H1 (cell line): ENCODE data around the gene PIK3R1. TPM values are rescaled to one million over a fixed set of nuclear protein-coding genes. Genes with fewer than 3 reads are reported as not detected.

Source experiments
- CTCF ChIA-PET: fragments of 300-600 bp; sonication (Branson Sonifier 250); formaldehyde crosslinking; loops from one replicate; lab custom pipeline; 2021; ENCODE audit not compliant: partially characterized antibody; lab: Charles Lee
- POLR2A ChIA-PET: fragments of 300-600 bp; sonication (Branson Sonifier 250); formaldehyde crosslinking; loops from one replicate; lab custom pipeline; 2021; ENCODE audit warnings: inconsistent platforms; ENCODE audit not compliant: partially characterized antibody; lab: Charles Lee
- DNase-seq, 2 experiments: peaks; one replicate each; pipeline versions ENCODE4 v3.0.0 to v3.0.0-alpha.2; 2010 to 2022; ENCODE audit warnings: low spot score in 2 of 2, low read depth in 1 of 2, mixed read lengths in 1 of 2
- FAIRE-seq: peaks from 2 replicates; lab custom pipeline; 2011; peaks lifted over from hg19 to GRCh38; lab: Jason Lieb, UNC
- H2AFZ ChIP-seq: 2 replicates; pipeline ENCODE4 v1.8.1; 2012; ENCODE audit warnings: low read length, inconsistent platforms
- H2AK5ac ChIP-seq: 2 replicates; pipeline ENCODE4 v1.6.1; 2013; ENCODE audit warnings: low read depth, low read length
- H2BK120ac ChIP-seq: replicated peaks from 2 replicates; pipeline ENCODE3; 2013; ENCODE audit warnings: low read depth, low read length, inconsistent platforms
- H2BK12ac ChIP-seq: 2 replicates; pipeline ENCODE4 v1.6.1; 2013; ENCODE audit warnings: low read depth, low read length
- H2BK15ac ChIP-seq: 2 replicates; pipeline ENCODE4 v1.6.1; 2013; ENCODE audit warnings: low read length
- H2BK20ac ChIP-seq: 2 replicates; pipeline ENCODE4 v1.6.1; 2013; ENCODE audit warnings: low read length
- H2BK5ac ChIP-seq: 2 replicates; pipeline ENCODE4 v1.6.1; 2013; ENCODE audit warnings: low read depth, low read length
- H3K14ac ChIP-seq: 2 replicates; pipeline ENCODE4 v1.6.1; 2013; ENCODE audit warnings: inconsistent platforms; ENCODE audit not compliant: insufficient read length
- H3K18ac ChIP-seq: 2 replicates; pipeline ENCODE4 v1.6.1; 2013; ENCODE audit warnings: low read length; ENCODE audit errors: extremely low read depth
- H3K23ac ChIP-seq: 2 replicates; pipeline ENCODE4 v1.6.1; 2013; ENCODE audit warnings: inconsistent platforms; ENCODE audit not compliant: insufficient read length
- H3K23me2 ChIP-seq: 2 replicates; pipeline ENCODE4 v1.6.1; 2013; ENCODE audit warnings: low read depth, low read length
- H3K27ac ChIP-seq: 2 replicates; pipeline ENCODE4 v1.6.1; 2011; ENCODE audit warnings: low read depth, low read length, inconsistent platforms
- H3K27me3 ChIP-seq, 4 experiments: replicated peaks in 1 of 4; 1 replicate in 1 of 4; 2 replicates in 3 of 4; pipeline versions ENCODE4 v1.6.1 to v1.8.1; 2011 to 2013; ENCODE audit warnings: low read length in 3 of 4, mild to moderate bottlenecking in 3 of 4, inconsistent platforms in 2 of 4, mixed read lengths in 2 of 4, moderate library complexity in 1 of 4; ENCODE audit not compliant: control insufficient read depth in 3 of 4, insufficient read depth in 3 of 4; ENCODE audit errors: extremely low read depth in 1 of 4
- H3K36me3 ChIP-seq, 4 experiments: 2 replicates each; pipeline versions ENCODE4 v1.6.1 to v1.8.1; 2011 to 2013; ENCODE audit warnings: mild to moderate bottlenecking in 4 of 4, low read length in 3 of 4, moderate library complexity in 2 of 4, control low read depth in 1 of 4, inconsistent platforms in 1 of 4; ENCODE audit not compliant: insufficient read depth in 4 of 4, control insufficient read depth in 2 of 4
- H3K4ac ChIP-seq: replicated peaks from 2 replicates; pipeline ENCODE3; 2013; ENCODE audit warnings: low read length, low read depth, mixed read lengths, inconsistent platforms; ENCODE audit not compliant: insufficient read length
- H3K4me1 ChIP-seq, 4 experiments: replicated peaks in 1 of 4; 1 replicate in 1 of 4; 2 replicates in 3 of 4; pipeline versions ENCODE4 v1.6.1 to v1.8.1; 2011 to 2013; ENCODE audit warnings: low read length in 3 of 4, inconsistent platforms in 2 of 4, mixed read lengths in 1 of 4; ENCODE audit not compliant: insufficient read depth in 4 of 4, control insufficient read depth in 3 of 4
- H3K4me2 ChIP-seq, 2 experiments: 2 replicates each; pipeline versions ENCODE4 v1.6.1 to v1.8.1; 2011 to 2013; ENCODE audit warnings: low read depth in 2 of 2, low read length in 2 of 2, control low read depth in 1 of 2, inconsistent platforms in 1 of 2, mild to moderate bottlenecking in 1 of 2; ENCODE audit not compliant: insufficient read depth in 1 of 2
- H3K4me3 ChIP-seq, 4 experiments: fragments of 200-600, 300-600 bp in 1 of 4; sonication (generic), shearing (Covaris generic), sonication (Bioruptor Twin) in 1 of 4; 2 replicates each; pipeline versions ENCODE4 v1.5.1 to v1.8.1; 2011 to 2016; ENCODE audit warnings: low read length in 4 of 4, low read depth in 3 of 4, control low read depth in 2 of 4, inconsistent platforms in 2 of 4, mild to moderate bottlenecking in 2 of 4, mixed read lengths in 1 of 4, moderate library complexity in 1 of 4; ENCODE audit not compliant: insufficient read depth in 2 of 4; ENCODE audit errors: extremely low read depth in 1 of 4
- H3K56ac ChIP-seq: replicated peaks from 2 replicates; pipeline ENCODE3; 2013; ENCODE audit warnings: low read depth, mild to moderate bottlenecking, mixed read lengths, low read length, inconsistent platforms; ENCODE audit not compliant: insufficient read length
- H3K79me1 ChIP-seq: 2 replicates; pipeline ENCODE4 v1.6.1; 2013; ENCODE audit warnings: low read depth, low read length, control low read depth
- H3K79me2 ChIP-seq, 2 experiments: 2 replicates each; pipeline versions ENCODE4 v1.6.1 to v1.8.1; 2012 to 2013; ENCODE audit warnings: low read length in 2 of 2, mild to moderate bottlenecking in 2 of 2, inconsistent platforms in 1 of 2; ENCODE audit not compliant: insufficient read depth in 2 of 2, control insufficient read depth in 1 of 2
- H3K9ac ChIP-seq, 4 experiments: replicated peaks in 1 of 4; 1 replicate in 1 of 4; 2 replicates in 3 of 4; pipeline versions ENCODE4 v1.6.1 to v1.8.1; 2011 to 2013; ENCODE audit warnings: low read depth in 3 of 4, low read length in 3 of 4, control low read depth in 2 of 4, mild to moderate bottlenecking in 2 of 4, moderate library complexity in 2 of 4, inconsistent platforms in 1 of 4; ENCODE audit errors: extremely low read depth in 1 of 4
- H3K9me3 ChIP-seq, 2 experiments: 2 replicates each; pipeline versions ENCODE4 v1.6.1 to v1.8.1; 2012 to 2013; ENCODE audit warnings: mild to moderate bottlenecking in 2 of 2, moderate library complexity in 2 of 2, control low read depth in 1 of 2, inconsistent platforms in 1 of 2, low read depth in 1 of 2, low read length in 1 of 2, mixed read lengths in 1 of 2; ENCODE audit not compliant: insufficient read depth in 2 of 2
- H4K20me1 ChIP-seq, 2 experiments: replicated peaks in 1 of 2; 2 replicates each; pipeline versions ENCODE3 to v1.8.1; 2011 to 2013; ENCODE audit warnings: inconsistent platforms in 2 of 2, low read length in 2 of 2, mild to moderate bottlenecking in 1 of 2; ENCODE audit not compliant: insufficient read depth in 2 of 2, control insufficient read depth in 1 of 2
- H4K5ac ChIP-seq: 2 replicates; pipeline ENCODE4 v1.6.1; 2013; ENCODE audit warnings: low read length, low read depth, mixed read lengths, inconsistent platforms; ENCODE audit not compliant: insufficient read length
- H4K8ac ChIP-seq: 2 replicates; pipeline ENCODE4 v1.8.0; 2013; ENCODE audit warnings: mild to moderate bottlenecking, moderate library complexity, low read length, inconsistent platforms; ENCODE audit not compliant: insufficient read depth; ENCODE audit errors: extremely low read depth
- H4K91ac ChIP-seq: replicated peaks from 2 replicates; pipeline ENCODE3; 2013; ENCODE audit warnings: low read length, mixed read lengths, inconsistent platforms; ENCODE audit not compliant: insufficient read length
- BRCA1 ChIP-seq: IDR thresholded peaks from 2 replicates; pipeline ENCODE4 v1.6.1; 2012; ENCODE audit warnings: low read depth, low read length, improper control_type of control experiment
- CEBPB ChIP-seq: IDR thresholded peaks from 2 replicates; pipeline ENCODE4 v1.6.1; 2012; ENCODE audit warnings: low read depth, low read length
- EZH2 ChIP-seq: fragments of 200-600 bp; sonication (generic); IDR thresholded peaks from 2 replicates; pipeline ENCODE4 v1.7.1; 2012; ENCODE audit warnings: low read depth, mild to moderate bottlenecking, moderate library complexity, low read length, inconsistent platforms; ENCODE audit not compliant: severe bottlenecking
- POU5F1 ChIP-seq: IDR thresholded peaks from 2 replicates; pipeline ENCODE4 v1.6.1; 2011; ENCODE audit warnings: low read depth, mild to moderate bottlenecking, low read length, moderate library complexity
- RAD21 ChIP-seq, 2 experiments: IDR thresholded peaks in 1 of 2; conservative IDR thresholded peaks in 1 of 2; 2 replicates each; pipeline ENCODE4 v1.6.1; 2011; ENCODE audit warnings: low read depth in 2 of 2, low read length in 2 of 2, improper control_type of control experiment in 1 of 2, inconsistent platforms in 1 of 2, mild to moderate bottlenecking in 1 of 2, moderate library complexity in 1 of 2
- SAP30 ChIP-seq: fragments of 300-600 bp; sonication (generic); IDR thresholded peaks from 2 replicates; pipeline ENCODE4 v1.7.1; 2012; ENCODE audit warnings: low read length, moderate library complexity, mild to moderate bottlenecking, inconsistent platforms; ENCODE audit not compliant: insufficient read depth, insufficient replicate concordance
- SUZ12 ChIP-seq: fragments of 200-600 bp; sonication (generic); IDR thresholded peaks from 2 replicates; pipeline ENCODE4 v1.6.1; 2012; ENCODE audit warnings: mild to moderate bottlenecking, inconsistent platforms, low read length, moderate library complexity, mixed read lengths
- USF2 ChIP-seq: IDR thresholded peaks from 2 replicates; pipeline ENCODE4 v1.6.1; 2011; ENCODE audit warnings: low read length, improper control_type of control experiment
- YY1 ChIP-seq: IDR thresholded peaks from 2 replicates; pipeline ENCODE4 v1.6.1; 2011; ENCODE audit warnings: low read depth, mild to moderate bottlenecking, low read length
- WGBS, 2 experiments: shearing (Covaris generic) in 1 of 2; methylation state at CpG; one replicate each; pipeline versions ENCODE4 v1.1.6 to v1.1.7; 2013 to 2015; ENCODE audit warnings: low lambda C conversion rate in 2 of 2, mixed read lengths in 2 of 2, inconsistent platforms in 1 of 2, low coverage in 1 of 2, missing lambda C conversion rate in 1 of 2; ENCODE audit not compliant: insufficient replicate concordance in 2 of 2, insufficient coverage in 1 of 2, insufficient read length in 1 of 2; ENCODE audit errors: extremely low coverage in 1 of 2, missing lambda C conversion rate in 1 of 2; 5-methylcytosine and 5-hydroxymethylcytosine counted together
- polyA plus RNA-seq, 7 experiments: library from polyadenylated mRNA; depleted of rRNA in 3 of 7; stranded (reverse) in 5 of 7; unstranded in 2 of 7; fragments of >200 nt in 5 of 7; fragments of 200-250 nt in 2 of 7; gene quantifications; 1 replicate in 5 of 7; 2 replicates in 1 of 7; 4 replicates in 1 of 7; pipeline versions ENCODE4 v1.2.1 to v1.2.3, GENCODE V29; 2011 to 2013; ENCODE audit warnings: missing spikeins in 2 of 7, mixed read lengths in 2 of 7
- total RNA-seq: library from RNA; stranded (reverse); fragmentation: NEBNext Ultra II Directional; extraction: Animal tissue kit (Norgen Biotek cat#: 25700); gene quantifications from 2 replicates; pipeline ENCODE4 v1.2.1, GENCODE V29; 2021

Gene PIK3R1
- total and polyA plus RNA-seq, 2 of the 8 experiments (the other 6 are each of a cell fraction or from before 2014, with no cell fraction given) = 2.3 to 13.7 TPM

GRCh38 chr5:68318955-68319705 lies 103.6 kb downstream of the PIK3R1 start:
- no peak overlapping the region for H3K14ac ChIP-seq
- no peak overlapping the region for H3K27ac ChIP-seq
- DNase-seq (no peak), FAIRE-seq (no peak)
- no peaks in the 10 kb centered on the region for H3K79me2 ChIP-seq
- H3K4ac ChIP-seq = no peak overlapping the region
- H2AFZ ChIP-seq = no peak overlapping the region
- no peak for TF ChIP-seq SAP30
- TF ChIP-seq YY1 = no peak
- TF ChIP-seq EZH2 = no peak
- no peak for TF ChIP-seq SUZ12
- no peak for TF ChIP-seq CEBPB
- no peak for TF ChIP-seq POU5F1
- no peak for TF ChIP-seq BRCA1
- TF ChIP-seq RAD21 (IDR thresholded peaks at IDR 0.05 in 1 of 2, conservative IDR thresholded peaks at IDR 0.05 in 1 of 2; ENCODE audit: low read depth in 2 of 2, low read length in 2 of 2) = no peak
- no peak for TF ChIP-seq USF2
- ChIA-PET POLR2A (no interaction called here), CTCF (interaction anchor here (1.9 kb wide), 1 partner anchor 141 kb away, joined by 5 read pairs; no protein-coding TSS in a partner anchor)
- no peak overlapping the region for H4K8ac ChIP-seq
- H3K23me2 ChIP-seq = no peaks in the 10 kb centered on the region; the same call in 1 of the 2 replicates
- WGBS, 2 experiments = 95% methylated on average over 6 of the region's 6 CpGs; no CpG with 5 or more reads in 1 of the 2 experiments
- no peak overlapping the region for H2AK5ac ChIP-seq
- H3K56ac ChIP-seq = no peak overlapping the region
- no peaks in the 10 kb centered on the region for H3K27me3 ChIP-seq
- H2BK12ac ChIP-seq = no peak overlapping the region
- no peak overlapping the region for H3K9ac ChIP-seq
- H2BK15ac ChIP-seq = no peak overlapping the region
- no peak overlapping the region for H3K18ac ChIP-seq
- no peaks in the 10 kb centered on the region for H3K36me3 ChIP-seq
- no peaks in the 10 kb centered on the region for H3K79me1 ChIP-seq
- no peak overlapping the region for H4K5ac ChIP-seq
- H3K23ac ChIP-seq = no peak overlapping the region
- no peak overlapping the region for H3K4me3 ChIP-seq
- no peaks in the 10 kb centered on the region for H3K4me1 ChIP-seq
- H2BK120ac ChIP-seq = no peak overlapping the region
- no peaks in the 10 kb centered on the region for H4K20me1 ChIP-seq
- no peak overlapping the region for H3K4me2 ChIP-seq
- no peak overlapping the region for H4K91ac ChIP-seq
- H2BK20ac ChIP-seq = no peak overlapping the region
- H3K9me3 ChIP-seq = peaks cover 0 to 6% of the 10 kb centered on the region in 2 experiments; a peak in 2 of 4 replicates
- H2BK5ac ChIP-seq = no peak overlapping the region
